HepG2 (cell line): ENCODE results near the gene DPF1. TPM values are rescaled to one million over a fixed set of nuclear protein-coding genes. Genes with fewer than 3 reads are reported as not detected.

Experiments
- FOSL2 ChIP-seq: sonication (generic); formaldehyde crosslinking; IDR thresholded peaks from 2 replicates; pipeline ENCODE4 v1.4.0; 2020; ENCODE audit warnings: missing genetic modification reagents
- SMYD3 ChIP-seq: sonication (generic); formaldehyde crosslinking; IDR thresholded peaks from 2 replicates; pipeline ENCODE4 v1.8.1; 2023; ENCODE audit warnings: mild to moderate bottlenecking, missing genetic modification reagents
- ZFP36L2 ChIP-seq: sonication (generic); formaldehyde crosslinking; IDR thresholded peaks from 2 replicates; pipeline ENCODE4 v1.4.0; 2020; ENCODE audit warnings: missing genetic modification reagents
- ZNF407 ChIP-seq: sonication (generic); formaldehyde crosslinking; IDR thresholded peaks from one replicate; pipeline ENCODE4 v1.5.1; 2020; ENCODE audit warnings: mild to moderate bottlenecking, missing genetic modification reagents; ENCODE audit errors: not compliant biosample characterization
- polyA plus RNA-seq, 8 experiments: library from polyadenylated mRNA; depleted of rRNA in 3 of 8; stranded (reverse) in 7 of 8; unstranded in 1 of 8; fragments of >200 nt; fragmentation: Illumina TruSeq in 4 of 8; extraction: Trizol in 4 of 8; gene quantifications; 2 replicates each; pipeline versions ENCODE4 v1.2.1 to v1.2.3, GENCODE V29; 2011 to 2016; ENCODE audit warnings: low read depth in 4 of 8, missing spikeins in 1 of 8, mixed read lengths in 1 of 8; ENCODE audit not compliant: insufficient read depth in 1 of 8
- total RNA-seq, 5 experiments: library from RNA; depleted of rRNA; stranded (reverse); fragments of >200 nt; fragmentation: Illumina TruSeq; extraction: Trizol; gene quantifications; 2 replicates each; pipeline ENCODE4 v1.2.3, GENCODE V29; 2016; ENCODE audit warnings: low read depth in 1 of 5

Gene DPF1
- total and polyA plus RNA-seq, 2 of the 13 experiments (the other 11 are each of a cell fraction or from before 2014, with no cell fraction given) = 1.0 to 3.2 TPM

GRCh38 chr19:38195237-38195636 is 28.8 kb downstream of the DPF1 start (continued):
- no peak for TF ChIP-seq ZNF407 (CRISPR knock-in tag)
- no peak for TF ChIP-seq FOSL2 (CRISPR knock-in tag)
- TF ChIP-seq SMYD3 (CRISPR knock-in tag) = no peak
- TF ChIP-seq ZFP36L2 (CRISPR knock-in tag) = no peak
